8988T (cell line): ENCODE measurements around the gene YOD1.

Experiments used
- DNase-seq: peaks from one replicate; pipeline ENCODE4 v3.0.0; 2011

The YOD1 gene

DNA sequence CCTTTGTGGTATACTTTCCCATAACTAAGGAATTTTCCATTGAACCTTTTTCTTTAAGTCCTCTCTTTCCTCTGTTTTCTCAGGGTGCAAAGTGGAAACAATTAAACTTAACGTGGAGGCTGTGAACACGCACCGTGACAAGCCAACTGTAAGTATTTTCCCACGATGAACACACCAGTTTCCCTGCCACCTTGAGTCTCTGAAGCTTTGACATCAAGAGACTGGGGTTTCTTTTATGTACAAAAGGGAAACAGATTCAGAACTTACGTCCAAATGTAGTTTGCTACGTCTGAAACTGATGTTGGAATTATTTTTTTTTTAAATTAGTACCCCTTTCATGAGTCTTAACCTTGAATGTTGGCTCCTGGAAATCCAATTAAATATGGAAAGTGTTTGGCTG, 20.4 kb upstream of the YOD1 start:
- DNase-seq = no peak

DNA sequence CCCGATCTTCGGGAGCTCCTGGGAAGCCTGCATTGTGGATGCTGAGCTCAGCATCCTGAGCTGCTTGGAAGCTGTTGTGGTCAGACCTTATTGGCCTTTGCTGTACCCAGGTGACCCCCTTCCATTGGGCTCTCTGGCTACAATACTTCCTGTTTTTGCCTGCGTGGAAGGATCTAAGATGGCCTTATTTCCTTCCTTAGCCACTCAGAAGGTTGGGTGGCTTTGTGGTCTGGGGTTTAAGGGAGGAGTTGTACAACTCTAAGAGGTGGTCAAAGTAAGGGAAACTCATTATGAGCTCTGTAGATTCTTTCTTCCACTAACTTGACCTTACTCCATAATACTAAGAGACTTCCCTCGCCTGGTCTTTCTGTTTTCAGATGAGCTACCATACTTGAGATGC, 19.8 kb upstream of the YOD1 start:
- no peak for DNase-seq

GRCh38 chr1:207069858-207070506, 19.0 kb upstream of the YOD1 start:
- DNase-seq = no peak

- no peak for DNase-seq
Measured at GRCh38 chr1:207069061-207069460, 18.1 kb upstream of the YOD1 start.

DNA sequence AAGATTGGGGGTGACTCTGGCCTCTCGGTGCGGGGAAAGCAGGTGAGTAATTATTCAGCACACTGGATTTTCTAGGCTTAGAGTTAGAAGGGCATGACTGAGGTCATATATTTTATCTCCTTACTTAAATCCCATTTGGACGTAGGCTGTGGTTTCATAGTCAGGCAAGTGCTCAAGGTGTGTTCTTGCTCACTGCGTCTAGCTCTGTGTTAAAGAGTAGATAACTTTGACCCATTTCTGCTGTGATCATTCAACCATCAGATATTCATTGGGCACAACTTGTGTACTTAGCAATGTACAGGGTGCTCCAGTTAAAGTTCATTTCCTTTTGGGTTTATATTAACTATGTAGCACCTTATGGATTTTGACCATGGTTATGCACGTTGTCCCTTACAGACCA, 16.7 kb upstream of the YOD1 start:
- no peak for DNase-seq

GRCh38 chr1:207067185-207067584, 16.2 kb upstream of the YOD1 start:
- DNase-seq = no peak

DNA sequence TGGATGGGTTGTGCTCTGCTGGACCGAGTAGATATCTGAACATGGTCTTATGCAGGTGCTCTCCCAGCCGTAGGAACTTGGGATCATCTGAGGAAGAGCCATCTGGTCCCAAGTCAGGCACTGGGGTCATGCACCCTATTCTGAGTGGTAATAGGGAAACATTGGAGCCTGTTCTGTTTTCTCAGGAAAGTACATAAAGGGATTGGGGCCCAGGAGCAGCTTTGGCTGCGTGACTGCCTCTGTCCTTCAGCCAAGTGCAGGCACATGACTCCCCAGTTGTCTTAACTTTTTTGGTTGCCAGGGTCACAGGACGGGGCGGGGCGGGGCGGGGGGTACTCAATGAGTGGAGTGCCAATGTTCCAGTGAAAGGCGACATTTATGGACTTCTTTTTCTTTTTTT, 13.6 kb upstream of the YOD1 start:
- no peak for DNase-seq

DNA sequence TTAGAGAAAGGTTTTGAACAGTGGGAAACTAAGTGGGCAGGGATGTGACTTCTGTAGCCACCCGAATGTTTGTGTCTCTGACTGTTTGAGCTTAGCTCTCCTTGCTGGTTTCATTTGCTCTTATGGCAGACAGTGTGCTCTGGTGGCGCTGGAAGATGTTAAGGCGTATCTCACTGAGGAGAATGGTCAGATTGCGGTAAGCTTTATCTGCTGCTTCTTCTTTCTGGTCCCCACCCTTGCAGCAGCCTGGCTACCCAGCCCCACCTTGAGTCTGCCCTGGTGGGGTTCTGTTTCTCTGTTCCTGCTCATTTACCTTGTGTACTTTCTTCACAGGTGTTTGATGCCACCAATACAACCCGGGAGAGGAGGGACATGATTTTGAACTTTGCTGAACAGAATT, 12.0 kb upstream of the YOD1 start:
- DNase-seq = no peak

- no peak for DNase-seq
Measured at GRCh38 chr1:207062058-207062457, 11.1 kb upstream of the YOD1 start.

- no peak for DNase-seq
Measured at GRCh38 chr1:207060596-207060995, 9.6 kb upstream of the YOD1 start.

GRCh38 chr1:207059881-207060280, 8.9 kb upstream of the YOD1 start:
- no peak for DNase-seq

DNA sequence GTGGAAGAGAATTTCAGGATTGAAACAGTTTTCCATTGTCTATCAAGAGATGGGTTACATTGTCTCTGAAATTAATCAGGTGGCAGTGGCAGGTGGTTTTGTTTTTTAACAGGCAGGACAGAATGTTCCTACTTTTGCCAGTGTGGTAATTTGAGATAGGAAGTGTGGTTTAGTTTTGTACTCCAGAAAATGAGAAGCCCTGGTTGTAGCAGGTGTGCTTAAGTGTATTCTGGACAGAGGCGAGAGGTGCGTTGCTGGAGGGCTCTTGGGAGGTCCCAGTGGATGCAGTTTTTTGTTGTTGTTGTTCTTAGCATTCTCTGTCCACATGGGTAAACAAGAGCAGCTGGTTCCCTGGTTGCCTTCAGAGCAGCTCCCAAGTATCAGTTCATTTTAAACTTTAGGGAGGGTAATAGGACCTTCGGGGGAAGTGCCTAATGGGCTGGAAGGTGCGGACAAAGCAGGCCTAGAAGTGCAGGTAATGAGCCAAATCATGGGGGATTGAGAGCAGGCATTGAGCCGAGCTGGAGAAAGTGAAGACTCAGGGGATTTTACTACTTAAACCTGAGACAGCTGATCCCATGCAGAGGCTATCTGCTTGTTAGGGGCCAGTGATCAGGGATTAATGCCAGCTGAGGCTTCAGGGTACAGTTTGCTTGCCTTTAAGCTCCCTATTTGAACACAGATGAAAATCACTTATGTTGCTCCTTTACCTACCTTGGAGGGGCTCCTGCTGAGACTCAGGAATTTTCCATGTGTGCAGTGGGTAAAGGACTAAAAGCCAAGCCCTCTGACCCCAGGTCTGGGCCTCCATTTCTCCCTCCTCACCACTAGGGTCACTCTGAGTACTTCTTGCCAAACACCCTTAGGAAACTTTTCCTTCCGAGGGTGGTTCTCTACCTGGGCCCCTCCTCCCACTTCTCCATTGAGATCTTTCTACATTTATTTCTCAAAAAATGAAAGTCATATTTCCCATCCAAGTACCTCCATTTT, 8.2 kb upstream of the YOD1 start:
- DNase-seq = no peak

DNA sequence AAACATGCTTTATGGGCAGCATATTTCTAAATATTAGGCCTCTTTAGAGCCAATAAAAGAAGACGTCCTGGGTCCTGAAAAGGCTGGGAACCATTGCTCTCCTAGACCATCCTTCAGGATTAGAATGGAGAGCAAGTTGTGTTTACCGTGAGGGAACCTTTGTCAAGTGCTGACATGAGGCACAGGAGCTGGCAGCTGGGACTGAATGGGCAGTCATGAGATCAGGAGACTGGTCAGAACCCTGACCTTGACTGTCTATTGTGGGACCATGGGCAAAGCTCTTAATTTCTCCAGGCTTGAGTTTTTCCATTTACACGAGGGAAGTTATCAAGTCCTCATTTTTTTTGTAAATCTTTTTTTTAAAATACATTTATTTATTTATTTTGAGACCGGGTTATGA, 7.2 kb upstream of the YOD1 start:
- DNase-seq = no peak

GRCh38 chr1:207056673-207057072, 5.7 kb upstream of the YOD1 start:
- no peak for DNase-seq

DNA sequence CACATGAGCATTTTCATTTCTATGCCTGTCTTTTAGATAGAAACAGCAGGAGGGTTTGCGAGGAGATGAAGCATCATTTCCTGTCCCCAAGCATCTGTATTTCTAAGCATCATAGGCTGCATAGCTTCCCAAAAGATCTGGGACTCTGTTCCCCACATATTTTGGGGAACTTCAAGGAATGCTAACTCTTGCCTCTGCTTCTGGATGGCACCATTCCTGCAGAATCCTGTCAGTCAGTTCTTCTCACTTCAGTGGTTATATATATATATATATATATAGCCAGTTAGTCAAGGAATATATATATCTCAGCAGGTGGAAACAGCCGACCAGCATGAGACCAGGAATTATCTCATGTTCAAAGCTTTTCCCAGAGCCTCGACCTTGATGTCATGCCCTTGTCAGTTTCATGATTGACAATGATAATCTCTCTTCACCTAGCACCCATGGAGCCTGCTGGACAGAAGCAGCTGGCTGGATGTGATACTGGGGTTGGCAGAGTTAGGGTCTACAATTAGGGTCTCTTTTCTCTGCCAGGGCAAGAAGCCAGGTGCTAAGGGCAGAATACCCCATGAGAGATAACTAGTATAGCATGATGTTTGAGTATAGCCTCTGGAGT, 4.5 kb upstream of the YOD1 start:
- DNase-seq = no peak

GRCh38 chr1:207054491-207054890, 3.5 kb upstream of the YOD1 start:
- no peak for DNase-seq

- DNase-seq = peak; percentile 83
Measured at GRCh38 chr1:207052911-207053769, 2.1 kb upstream of the YOD1 start, which contains the start of gene PFKFB2. PFKFB2 (plus strand) TSS chr1:207053275; CDS start chr1:207054718, 1,443 bp downstream.

DNA sequence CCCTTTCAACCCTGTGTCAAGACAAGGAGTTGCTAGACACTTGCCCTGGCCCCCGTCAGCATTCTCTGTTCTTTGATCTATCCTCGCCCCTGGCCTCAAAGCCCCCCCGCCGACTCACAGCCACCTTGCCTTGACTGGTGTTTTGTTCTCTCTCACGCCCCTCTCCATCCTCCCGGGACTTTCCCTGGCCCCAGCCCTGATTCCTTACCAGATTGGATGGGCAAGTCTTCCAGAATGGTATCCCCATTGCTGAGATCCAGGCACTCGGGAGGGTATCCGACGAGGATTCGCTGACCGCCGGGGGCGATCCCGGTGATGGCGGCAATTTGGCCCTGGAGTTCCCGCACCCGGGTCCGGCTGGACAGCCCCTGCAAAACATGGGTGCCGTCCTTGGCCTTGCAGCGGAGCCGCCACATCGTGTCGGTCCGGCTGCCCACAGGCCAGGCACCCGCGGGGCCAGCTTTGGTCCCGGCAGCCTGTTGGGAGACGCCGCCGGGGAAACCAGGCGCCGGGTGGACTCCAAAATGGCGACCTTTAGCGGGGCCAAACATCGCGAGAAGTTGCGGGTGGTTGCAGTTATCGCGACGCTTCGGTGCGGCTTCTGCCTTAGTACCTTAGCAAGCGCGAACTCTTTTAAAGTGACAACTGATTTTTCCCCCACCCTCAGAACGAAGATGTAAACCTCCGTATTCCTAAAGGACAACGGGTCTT, 373 bp downstream of the YOD1 start:
- peak; percentile 37 for DNase-seq

DNA sequence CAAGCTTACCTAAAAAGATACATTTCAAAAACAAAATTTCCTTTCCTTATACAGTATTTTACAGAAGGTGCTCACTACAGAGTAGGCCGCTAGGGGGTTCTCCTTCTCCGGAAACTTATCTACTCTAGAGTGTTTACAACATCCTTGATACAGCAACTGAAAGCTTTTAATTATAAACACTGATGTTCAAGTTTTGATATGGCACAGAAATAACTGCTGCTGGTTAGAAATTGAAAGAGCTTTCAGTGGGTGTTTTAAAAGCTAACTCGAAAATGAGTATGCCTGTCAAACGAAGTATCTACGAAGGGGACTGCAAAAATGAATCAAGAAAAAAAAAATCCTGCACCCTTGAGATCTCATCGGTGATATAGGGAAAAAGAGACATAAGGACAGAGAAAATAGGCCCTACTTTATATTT, 1.0 kb downstream of the YOD1 start:
- no peak for DNase-seq

DNA sequence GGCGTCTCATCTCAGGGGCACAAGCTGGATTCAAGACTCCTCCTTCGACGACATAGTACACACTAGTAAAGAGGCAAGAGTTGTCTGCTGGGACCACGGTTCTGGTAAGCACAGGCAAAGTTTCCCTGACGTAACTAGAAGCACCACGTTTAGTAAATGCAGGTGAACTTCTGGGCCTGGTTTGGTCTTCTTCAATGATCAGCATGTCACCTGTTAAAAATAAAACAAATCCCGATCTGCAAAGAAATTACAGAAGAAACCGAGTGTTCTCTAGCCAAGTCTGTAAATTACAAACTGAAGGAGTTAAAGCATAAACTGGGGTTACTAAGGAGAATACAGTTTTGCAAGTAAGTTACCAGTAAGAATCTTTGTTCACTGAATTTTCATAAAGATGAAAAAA, 1.5 kb downstream of the YOD1 start:
- DNase-seq = no peak

DNA sequence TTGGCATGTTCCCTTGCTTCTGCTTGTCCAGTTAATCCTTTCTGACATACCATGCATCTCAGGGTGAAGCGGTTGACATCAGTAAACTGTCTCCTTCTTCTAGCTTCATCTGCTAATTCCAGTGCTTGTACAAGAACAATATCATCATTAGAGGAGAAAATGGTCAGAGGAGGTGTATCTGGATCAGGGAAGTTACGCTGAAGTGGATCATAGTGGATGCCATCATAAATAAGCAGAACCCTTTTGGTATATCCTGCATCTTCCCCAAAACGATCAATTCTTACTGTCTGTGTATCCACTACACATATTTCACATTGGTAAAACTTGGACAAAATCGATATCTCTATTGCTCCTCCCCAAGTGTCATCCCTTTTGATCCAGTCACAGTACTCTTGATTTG, 2.0 kb downstream of the YOD1 start:
- DNase-seq = no peak

GRCh38 chr1:207048041-207048440, 3.0 kb downstream of the YOD1 start:
- DNase-seq = no peak
